ENCODE results near the gene ELF1.

Gene ELF1

GRCh38 chr13:41008349-41008980 lies 10.7 kb downstream of the ELF1 start:
- no peak overlapping the region for H2AFZ ChIP-seq
- no peak overlapping the region for H3K4me3 ChIP-seq (ENCODE audit: low read depth, low read length)
- H3K36me3 ChIP-seq (ENCODE audit: control insufficient read depth, insufficient read depth, low read length) = no peaks in the 10 kb centered on the region
- H3K79me2 ChIP-seq = peaks cover 8% of the 10 kb centered on the region
- no peaks in the 10 kb centered on the region for H3K9me3 ChIP-seq (ENCODE audit: control insufficient read depth, low read length)
- H3K4me1 ChIP-seq = no peaks in the 10 kb centered on the region
- no peak overlapping the region for H3K9ac ChIP-seq
- H3K27me3 ChIP-seq (ENCODE audit: control insufficient read depth, insufficient read depth, low read length) = no peaks in the 10 kb centered on the region
- no peak overlapping the region for H3K4me2 ChIP-seq (ENCODE audit: low read length)
- TF ChIP-seq, protein P1, sequence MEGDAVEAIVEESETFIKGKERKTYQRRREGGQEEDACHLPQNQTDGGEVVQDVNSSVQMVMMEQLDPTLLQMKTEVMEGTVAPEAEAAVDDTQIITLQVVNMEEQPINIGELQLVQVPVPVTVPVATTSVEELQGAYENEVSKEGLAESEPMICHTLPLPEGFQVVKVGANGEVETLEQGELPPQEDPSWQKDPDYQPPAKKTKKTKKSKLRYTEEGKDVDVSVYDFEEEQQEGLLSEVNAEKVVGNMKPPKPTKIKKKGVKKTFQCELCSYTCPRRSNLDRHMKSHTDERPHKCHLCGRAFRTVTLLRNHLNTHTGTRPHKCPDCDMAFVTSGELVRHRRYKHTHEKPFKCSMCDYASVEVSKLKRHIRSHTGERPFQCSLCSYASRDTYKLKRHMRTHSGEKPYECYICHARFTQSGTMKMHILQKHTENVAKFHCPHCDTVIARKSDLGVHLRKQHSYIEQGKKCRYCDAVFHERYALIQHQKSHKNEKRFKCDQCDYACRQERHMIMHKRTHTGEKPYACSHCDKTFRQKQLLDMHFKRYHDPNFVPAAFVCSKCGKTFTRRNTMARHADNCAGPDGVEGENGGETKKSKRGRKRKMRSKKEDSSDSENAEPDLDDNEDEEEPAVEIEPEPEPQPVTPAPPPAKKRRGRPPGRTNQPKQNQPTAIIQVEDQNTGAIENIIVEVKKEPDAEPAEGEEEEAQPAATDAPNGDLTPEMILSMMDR (IDR thresholded peaks at IDR 0.05) = no peak
- no peak overlapping the region for H3K27ac ChIP-seq

- H3K4me3 ChIP-seq (ENCODE audit: low read depth, low read length) = no peak overlapping the region
- H3K4me1 ChIP-seq = no peaks in the 10 kb centered on the region
- no peak overlapping the region for H3K4me2 ChIP-seq (ENCODE audit: low read length)
- H3K9ac ChIP-seq = no peak overlapping the region
- no peaks in the 10 kb centered on the region for H3K27me3 ChIP-seq (ENCODE audit: control insufficient read depth, insufficient read depth, low read length)
- H3K79me2 ChIP-seq = peaks cover 8% of the 10 kb centered on the region
- no peaks in the 10 kb centered on the region for H3K9me3 ChIP-seq (ENCODE audit: control insufficient read depth, low read length)
- TF ChIP-seq, protein P1 (IDR thresholded peaks at IDR 0.05) = no peak
- no peak overlapping the region for H3K27ac ChIP-seq
- H2AFZ ChIP-seq = no peak overlapping the region
- no peaks in the 10 kb centered on the region for H3K36me3 ChIP-seq (ENCODE audit: control insufficient read depth, insufficient read depth, low read length)
Observed at GRCh38 chr13:41007744-41008128, 11.4 kb downstream of the ELF1 start.

DNA sequence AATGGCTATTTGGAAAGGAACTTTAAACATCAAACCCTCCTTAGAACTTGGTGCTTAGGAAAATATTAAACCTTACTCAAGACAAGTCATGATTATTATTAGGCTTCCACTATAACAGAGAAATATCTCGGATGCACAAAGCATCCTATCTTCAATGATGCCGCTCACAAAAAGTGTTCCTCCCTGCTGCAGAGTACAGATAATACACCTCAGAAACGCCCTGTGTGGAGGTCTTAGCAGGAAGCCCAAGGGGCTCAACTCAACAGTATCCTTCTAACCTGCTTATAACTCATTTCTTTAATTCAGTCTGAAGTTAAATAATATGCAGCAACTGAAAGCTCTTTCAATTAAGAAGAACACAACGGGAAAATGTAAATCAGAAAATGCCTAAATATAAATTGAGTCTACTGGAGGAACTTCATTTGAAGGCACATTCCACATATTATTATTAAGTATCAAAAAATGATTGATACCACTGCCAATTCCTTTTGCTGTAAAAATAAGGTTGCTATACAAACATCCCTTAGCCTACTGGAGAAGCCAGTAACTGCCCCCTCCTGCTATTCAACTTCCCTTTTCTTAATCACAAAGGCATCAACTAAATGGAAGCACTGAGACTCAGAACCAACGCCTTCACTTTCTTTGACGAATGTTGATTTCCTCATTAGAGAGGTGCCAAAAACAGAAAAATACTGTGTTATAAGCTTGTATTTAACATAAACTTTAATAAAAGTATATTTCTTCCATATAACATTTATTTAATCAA lies 12.0 kb downstream of the ELF1 start:
- Histone ChIP-seq H3K27ac (no peak overlapping the region), H3K4me3 (ENCODE audit: low read depth, low read length) (no peak overlapping the region), H3K27me3 (ENCODE audit: control insufficient read depth, insufficient read depth, low read length) (no peaks in the 10 kb centered on the region), H3K4me2 (ENCODE audit: low read length) (no peak overlapping the region), H3K9me3 (ENCODE audit: control insufficient read depth, low read length) (no peaks in the 10 kb centered on the region), H2AFZ (no peak overlapping the region), H3K4me1 (no peaks in the 10 kb centered on the region), H3K9ac (no peak overlapping the region), H3K79me2 (peaks cover 10% of the 10 kb centered on the region), H3K36me3 (ENCODE audit: control insufficient read depth, insufficient read depth, low read length) (no peaks in the 10 kb centered on the region)
- TF ChIP-seq, protein P1 (IDR thresholded peaks at IDR 0.05) = no peak

- no peak overlapping the region for H3K27ac ChIP-seq
- H3K9ac ChIP-seq = no peak overlapping the region
- H3K9me3 ChIP-seq (ENCODE audit: control insufficient read depth, low read length) = no peaks in the 10 kb centered on the region
- H3K36me3 ChIP-seq (ENCODE audit: control insufficient read depth, insufficient read depth, low read length) = no peaks in the 10 kb centered on the region
- H3K4me2 ChIP-seq (ENCODE audit: low read length) = no peak overlapping the region
- H3K4me3 ChIP-seq (ENCODE audit: low read depth, low read length) = no peak overlapping the region
- H3K4me1 ChIP-seq = peaks cover 4% of the 10 kb centered on the region
- TF ChIP-seq, protein P1 (IDR thresholded peaks at IDR 0.05) = no peak
- no peaks in the 10 kb centered on the region for H3K27me3 ChIP-seq (ENCODE audit: control insufficient read depth, insufficient read depth, low read length)
- no peak overlapping the region for H2AFZ ChIP-seq
- peaks cover 17% of the 10 kb centered on the region for H3K79me2 ChIP-seq
Observed at GRCh38 chr13:41006306-41006705, 12.8 kb downstream of the ELF1 start.

Measured in parathyroid adenoma (tissue), 2 donors.